Measurements from ENCODE around the gene UNKL.

GRCh38 chr16:1351582-1352362 is 62.7 kb downstream of the UNKL start, which contains the start of the genes GNPTG and TSR3:
- no peak for TF ChIP-seq CTCF (IDR thresholded peaks at IDR 0.05)
- TF ChIP-seq POLR2AphosphoS5 (IDR thresholded peaks at IDR 0.05) = peak; percentile 89 to 94 (median 93)
- TF ChIP-seq POLR2A (IDR thresholded peaks at IDR 0.05) = peak; percentile 37
- no peak for TF ChIP-seq EP300 (IDR thresholded peaks at IDR 0.05; ENCODE audit: low read depth)
